ENCODE data around the gene BPIFA1.

GRCh38 chr20:33280775-33281174 is 45.0 kb downstream of the BPIFA1 start:
- TF ChIP-seq POLR2AphosphoS5 (IDR thresholded peaks at IDR 0.05) (no peak), POLR2A (IDR thresholded peaks at IDR 0.05; ENCODE audit: low read depth) (no peak), CTCF (IDR thresholded peaks at IDR 0.05) (no peak)
